T-helper 2 cell (primary cell): ENCODE results near the gene CYP4F22.
"Not testable (repeated sequence)": the region's sequence is repeated elsewhere in the genome, so short reads cannot be mapped to it uniquely, and the experiment has no call there.

ENCODE experiments used
- DNase-seq, 5 experiments: peaks; one replicate each; pipeline versions ENCODE4 v3.0.0 to v3.0.0-alpha.2; 2012 to 2022

CYP4F22 gene

DNA sequence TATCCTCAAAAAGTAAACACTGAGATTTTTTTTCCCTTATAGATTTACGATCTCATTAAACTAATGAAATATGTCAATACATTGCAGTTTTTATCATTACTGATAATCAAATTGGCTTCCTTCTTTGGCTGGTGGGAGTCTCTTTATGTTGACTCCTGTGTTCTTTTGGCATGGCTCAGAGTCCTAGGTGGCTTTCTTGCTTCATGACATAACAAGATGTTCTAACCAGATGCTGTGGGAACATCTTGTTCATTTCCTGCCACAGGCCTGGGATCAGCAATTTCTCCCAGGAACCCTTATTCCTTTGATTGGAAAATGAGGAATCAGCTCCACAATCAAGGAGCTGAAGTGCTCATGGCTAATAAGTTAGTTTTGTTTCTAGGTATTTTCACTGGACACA lies 13.2 kb upstream of the CYP4F22 start:
- DNase-seq, result no peak

DNA sequence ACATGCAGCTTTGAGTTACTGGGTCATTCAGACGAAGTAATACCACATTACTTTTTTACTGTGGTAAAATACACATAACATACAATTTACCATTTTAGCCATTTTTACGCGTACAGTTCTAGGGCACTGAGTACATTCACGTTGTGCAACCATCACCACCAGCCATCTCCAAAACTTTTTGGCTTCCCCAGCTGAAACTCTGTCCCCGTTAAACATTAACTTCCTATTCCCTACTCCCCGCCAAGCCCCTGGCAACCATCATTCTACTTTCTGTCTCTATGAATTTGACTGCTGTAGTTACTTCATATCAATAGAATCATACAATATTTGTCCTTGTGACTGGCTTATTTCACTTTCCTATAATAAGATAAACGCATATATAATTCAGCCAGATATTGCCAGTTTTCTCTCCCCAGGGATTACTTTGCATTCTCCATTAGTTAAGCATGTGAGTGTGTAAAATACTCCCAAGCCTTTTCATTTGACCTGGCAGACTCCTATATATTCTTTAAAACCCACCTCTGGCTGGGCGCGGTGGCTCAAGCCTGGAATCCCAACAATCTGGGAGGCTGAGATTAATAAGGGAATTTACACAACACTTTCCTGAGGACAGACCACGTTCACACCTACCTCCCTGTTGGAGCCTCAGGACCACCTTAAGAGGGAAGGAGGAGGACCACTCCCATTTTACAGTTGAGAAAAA lies 10.0 kb upstream of the CYP4F22 start:
- no peak for DNase-seq

- DNase-seq, result peak in 1 of 5 experiments; percentile 38
These were observed 9.4 kb upstream of the CYP4F22 start for GRCh38 chr19:15498910-15499309.

- DNase-seq, result no peak
These were observed 6.7 kb upstream of the CYP4F22 start for GRCh38 chr19:15501596-15501995.

DNA sequence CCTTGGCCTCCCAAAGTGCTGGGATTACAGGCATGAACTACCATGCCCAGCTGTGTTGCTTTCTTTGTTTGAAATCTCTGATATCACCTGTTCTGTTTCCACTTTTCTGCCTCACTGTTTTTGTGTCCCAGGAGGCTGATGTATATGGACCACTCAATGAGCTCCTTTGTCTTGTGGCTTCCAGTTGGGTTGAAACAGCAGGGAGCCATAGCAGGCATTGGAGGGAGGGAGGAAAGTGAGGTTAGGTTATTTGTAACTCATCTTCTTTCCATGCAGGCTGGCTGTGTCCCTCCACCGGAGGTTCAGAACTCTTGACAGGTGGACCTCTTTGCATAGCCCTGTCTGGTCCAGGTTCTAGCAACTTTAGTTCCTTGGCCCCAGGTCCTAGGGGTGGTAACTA lies 6.1 kb upstream of the CYP4F22 start:
- DNase-seq, result no peak

DNA sequence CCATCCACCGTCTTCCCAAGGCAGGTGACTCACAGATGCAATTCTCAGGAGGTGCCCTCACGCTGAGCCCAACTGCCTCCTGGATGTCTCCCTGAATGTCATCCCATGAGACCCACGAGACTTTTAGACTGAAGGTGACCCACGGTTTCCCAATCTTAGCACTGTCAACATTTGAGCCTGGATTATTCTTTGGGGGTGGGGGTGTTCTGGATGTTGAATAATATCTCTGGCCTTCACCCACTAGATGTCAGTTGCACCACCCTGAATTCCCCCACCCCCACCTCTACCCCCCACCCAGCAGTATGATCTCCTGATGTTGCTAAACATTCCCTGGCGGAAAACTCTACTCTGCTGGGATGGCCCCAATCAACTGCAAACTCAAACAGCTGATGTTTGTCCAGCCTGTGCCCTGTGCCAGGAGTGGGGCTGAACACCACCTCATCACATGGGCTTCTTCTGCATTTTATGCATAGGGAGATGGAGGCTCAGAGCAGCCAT lies 2.2 kb upstream of the CYP4F22 start:
- DNase-seq, result no peak

DNA sequence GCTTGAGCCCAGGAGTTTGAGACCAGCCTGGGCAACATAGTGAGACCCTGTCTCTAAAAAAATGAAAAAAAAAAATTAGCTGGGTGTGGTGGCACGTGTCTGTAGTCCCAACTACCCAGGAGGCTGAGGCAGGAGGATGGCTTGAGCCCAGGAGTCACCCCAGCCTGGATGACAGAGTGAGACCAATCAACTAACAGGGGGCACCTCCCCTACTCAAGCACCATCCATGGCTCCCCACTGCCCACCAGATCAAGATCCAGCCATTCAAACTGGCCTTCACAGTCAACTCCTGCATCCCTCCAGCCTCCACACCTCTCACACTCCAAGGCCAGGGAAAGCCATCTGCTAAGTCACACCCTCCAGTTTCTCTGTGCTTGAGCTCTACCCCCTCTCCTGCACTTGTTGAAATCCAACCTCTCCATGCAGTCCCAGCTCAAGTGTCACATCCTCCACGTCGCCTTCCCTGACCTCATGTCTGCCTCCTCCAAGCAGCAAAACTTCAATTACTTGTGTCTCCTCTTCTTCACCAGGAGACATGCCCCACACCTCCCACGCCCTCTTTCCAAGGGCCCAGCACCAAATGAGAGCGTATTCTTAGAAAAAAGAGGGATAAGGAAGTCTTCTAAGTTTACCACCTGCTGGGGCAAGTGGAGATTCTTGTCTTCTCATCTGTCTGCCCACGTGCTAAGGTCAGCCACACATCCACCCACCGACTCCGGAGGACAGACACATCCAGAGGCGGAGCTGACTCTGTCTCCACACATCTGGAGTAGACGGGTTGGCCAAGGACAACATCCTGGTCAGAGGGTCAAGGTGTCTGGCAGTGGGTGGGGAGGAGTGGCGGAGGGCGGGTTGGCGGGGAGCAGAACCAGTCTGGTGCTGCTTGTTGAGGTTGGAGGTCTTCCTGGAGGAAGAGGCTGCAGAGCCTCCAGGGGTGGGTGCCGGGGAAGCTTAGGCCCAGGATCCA lies 974 bp upstream of the CYP4F22 start:
- DNase-seq, result no peak

- no peak for DNase-seq
These were observed 3.5 kb downstream of the CYP4F22 start for GRCh38 chr19:15511671-15512424.

GRCh38 chr19:15515227-15515625 lies 6.9 kb downstream of the CYP4F22 start:
- DNase-seq, result not testable (repeated sequence)

- DNase-seq, result no peak
These were observed 8.0 kb downstream of the CYP4F22 start for GRCh38 chr19:15516363-15516762.

GRCh38 chr19:15517778-15518177 lies 9.5 kb downstream of the CYP4F22 start:
- DNase-seq, result no peak

DNA sequence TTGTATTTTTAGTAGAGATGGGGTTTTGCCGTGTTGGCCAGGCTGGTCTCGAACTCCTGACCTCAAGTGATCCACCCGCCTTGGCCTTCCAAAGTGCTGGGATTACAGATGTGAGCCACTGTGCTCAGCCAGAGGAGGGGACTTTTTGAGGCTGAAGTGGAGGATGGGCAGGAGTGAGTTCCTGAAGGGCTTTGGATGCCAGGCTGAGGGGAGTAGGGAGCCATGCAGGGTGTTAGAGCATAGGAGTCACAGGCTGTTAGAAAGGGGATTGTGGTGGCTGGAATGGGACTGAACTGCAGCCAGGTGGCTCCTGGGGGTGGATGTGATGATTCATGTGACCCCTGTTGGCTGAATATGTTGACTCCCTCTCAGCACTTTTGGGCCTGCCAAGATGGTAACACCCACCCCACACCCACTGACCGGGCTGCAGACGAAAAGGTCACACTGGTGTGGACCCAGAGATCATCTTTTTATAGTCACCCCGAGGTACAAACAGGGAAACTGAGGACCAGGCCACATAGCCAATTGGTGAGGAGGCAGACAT lies 11.2 kb downstream of the CYP4F22 start:
- DNase-seq, result no peak

DNA sequence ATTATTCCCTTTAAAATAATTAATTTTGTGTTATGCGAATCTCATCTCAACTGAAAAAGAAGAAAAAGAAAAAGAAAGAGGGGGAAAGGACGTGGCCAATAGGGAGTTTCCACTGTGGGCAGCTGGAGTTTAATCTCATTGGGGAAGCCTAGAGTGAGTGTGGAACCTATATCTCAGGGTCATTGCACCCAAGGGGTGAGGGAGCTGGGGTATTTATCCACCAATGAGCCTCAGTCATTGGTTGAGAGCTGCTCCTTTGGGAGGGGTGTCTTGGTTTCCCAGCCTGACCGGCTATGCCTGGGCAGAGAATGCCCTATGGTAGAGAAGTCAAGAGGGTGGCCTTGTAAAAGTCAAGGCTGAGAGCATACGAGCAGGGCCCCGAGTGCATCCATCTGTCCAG lies 16.5 kb downstream of the CYP4F22 start:
- no peak for DNase-seq

GRCh38 chr19:15525291-15525690 lies 17.0 kb downstream of the CYP4F22 start:
- DNase-seq, result no peak

- DNase-seq, result no peak
These were observed 18.1 kb downstream of the CYP4F22 start for GRCh38 chr19:15526408-15526807.

DNA sequence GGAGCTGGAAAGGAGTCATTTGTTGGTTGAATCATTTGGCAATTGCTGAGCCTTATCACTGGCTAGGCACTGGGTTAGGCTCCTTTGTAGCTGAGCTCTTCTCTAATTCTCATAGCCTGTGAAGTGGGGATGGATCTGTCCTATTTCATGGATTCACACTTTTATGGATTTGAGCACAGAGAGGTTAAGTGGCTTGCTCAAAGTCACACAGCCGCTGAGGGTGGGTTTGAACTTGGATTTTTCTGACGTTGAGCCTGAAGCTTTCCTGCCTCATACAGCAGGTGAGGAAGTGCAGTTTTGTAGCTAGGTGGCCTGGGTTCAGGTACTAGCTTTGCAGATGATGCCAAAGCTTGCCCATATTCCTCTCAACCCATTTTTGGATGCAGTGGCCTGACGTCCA lies 19.4 kb downstream of the CYP4F22 start:
- no peak for DNase-seq

DNA sequence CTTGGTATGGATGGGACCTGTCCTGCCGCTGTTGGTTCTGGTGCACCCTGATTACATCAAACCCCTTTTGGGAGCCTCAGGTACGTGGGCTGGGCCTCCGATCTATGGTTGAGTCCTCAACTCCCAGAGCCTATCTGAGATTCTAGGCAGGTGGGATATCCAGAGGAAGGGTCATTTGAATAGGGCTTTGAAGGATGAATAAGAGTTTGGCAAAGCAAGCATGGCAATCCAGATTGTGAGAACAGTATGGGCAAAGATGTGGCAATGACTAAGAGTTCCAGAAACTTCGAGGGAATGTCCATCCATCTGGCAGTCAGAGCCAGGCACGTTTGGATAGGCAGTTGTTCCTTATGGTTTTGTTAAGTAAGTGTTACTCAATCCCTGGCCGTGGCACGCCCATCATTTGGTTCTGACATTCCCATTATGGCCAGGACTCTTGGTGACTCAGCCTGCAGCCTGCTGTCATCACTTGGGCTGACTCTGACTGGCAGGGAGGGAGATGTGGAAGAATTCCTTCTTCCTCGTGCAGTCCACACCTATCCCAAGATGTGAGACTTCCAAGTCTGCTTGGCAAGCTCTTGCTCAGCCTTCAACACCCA lies 21.5 kb downstream of the CYP4F22 start:
- no peak for DNase-seq

- DNase-seq, result no peak
These were observed 24.6 kb downstream of the CYP4F22 start for GRCh38 chr19:15532779-15533521.

DNA sequence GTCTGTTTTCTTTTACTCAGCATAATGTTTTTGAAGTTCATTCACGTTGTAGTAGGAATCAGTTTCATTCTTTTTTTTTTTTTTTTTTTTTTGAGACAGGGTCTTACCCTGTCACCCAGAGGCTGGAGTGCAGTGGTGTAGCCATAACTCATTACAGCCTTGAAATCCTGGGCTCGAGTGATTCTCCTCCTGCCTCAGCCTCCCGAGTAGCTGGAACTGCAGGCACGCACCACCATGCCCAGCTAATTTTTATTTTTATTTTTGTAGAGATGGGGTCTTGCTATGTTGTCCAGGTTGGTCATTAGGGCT lies 25.2 kb downstream of the CYP4F22 start:
- not testable (repeated sequence) for DNase-seq

DNA sequence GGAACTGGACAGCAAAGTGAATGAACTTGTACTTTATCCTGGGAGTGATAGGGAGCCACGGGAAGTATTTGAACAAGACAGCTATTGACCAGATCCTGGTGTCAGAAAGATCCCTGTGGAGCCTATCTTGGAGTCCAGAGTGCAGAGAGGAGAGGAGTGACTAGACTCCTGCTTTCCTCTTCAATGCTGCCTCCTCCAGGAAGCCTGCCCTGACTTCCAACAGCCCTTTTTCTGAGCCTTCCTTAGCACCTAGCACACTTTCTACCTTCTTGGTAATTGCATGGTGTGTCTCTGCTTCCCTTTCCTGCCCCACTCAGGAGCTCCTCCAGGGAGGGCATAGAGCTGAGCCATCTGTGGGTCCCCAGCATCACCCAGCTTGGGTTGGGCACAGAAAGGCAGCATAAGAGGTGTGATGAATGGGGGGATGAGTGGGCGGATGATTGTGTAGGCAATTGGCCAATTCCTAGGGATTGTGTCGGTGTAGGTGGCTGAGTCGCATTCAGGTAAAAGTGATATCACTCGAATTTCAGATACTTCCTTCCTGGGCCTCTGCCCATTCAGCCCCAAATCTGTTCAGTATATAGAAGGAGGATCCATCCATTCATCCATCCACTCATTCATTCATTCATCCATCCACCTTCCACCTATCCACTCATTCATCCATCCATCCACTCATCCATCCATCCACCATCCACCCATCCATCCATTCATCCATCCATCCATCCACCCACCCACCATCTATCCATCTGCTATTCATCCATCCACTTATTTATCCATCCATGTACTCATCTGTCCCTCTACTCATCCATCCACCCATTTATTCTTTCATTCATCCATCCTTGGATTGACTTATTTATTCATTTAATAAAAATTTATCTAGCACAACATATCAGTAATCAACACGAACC lies 26.9 kb downstream of the CYP4F22 start:
- no peak for DNase-seq

DNA sequence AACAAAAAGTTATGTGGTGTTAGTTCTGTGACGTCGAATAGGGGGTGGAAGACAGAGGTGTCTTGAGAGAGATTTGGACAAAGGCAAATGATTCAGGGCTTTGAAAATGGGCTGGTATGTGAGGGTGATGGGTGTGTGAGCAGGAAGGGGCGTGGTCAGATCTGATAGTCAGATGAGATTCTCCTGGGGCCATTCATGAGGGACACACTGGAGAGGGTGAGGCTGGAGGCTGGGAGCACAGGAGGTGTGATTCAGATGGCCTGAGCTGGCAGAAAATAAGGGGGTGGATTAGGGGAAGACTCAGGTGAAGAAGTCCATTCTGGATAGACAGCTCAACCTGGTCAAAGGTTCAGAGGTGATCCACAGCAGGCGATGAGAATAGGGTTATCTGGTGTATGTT lies 28.0 kb downstream of the CYP4F22 start:
- DNase-seq, result no peak
